SK-N-SH treated with all-trans-retinoic acid at 6 μM for 48 hours (cell line): ENCODE data around the gene ALOX5.

Experiments used
- ATAC-seq: fragments of 200-7000 bp; cut with Tn5 transposase; 3 replicates; pipeline ENCODE4 v1.9.1; 2020; ENCODE audit warnings: mild to moderate bottlenecking, moderate library complexity
- ARNTL ChIP-seq: fragments of 450-650 bp; formaldehyde crosslinking; IDR thresholded peaks from 2 replicates; pipeline ENCODE4 v1.5.0; 2020; ENCODE audit warnings: low read depth, mild to moderate bottlenecking, moderate library complexity, borderline replicate concordance
- BACH2 ChIP-seq: fragments of 250-450 bp; sonication (Bioruptor Pico); IDR thresholded peaks from 2 replicates; pipeline ENCODE4 v1.9.0; 2021; ENCODE audit warnings: mild to moderate bottlenecking, borderline replicate concordance
- CSDC2 ChIP-seq: fragments of 250-450 bp; sonication (Bioruptor Pico); IDR thresholded peaks from 2 replicates; pipeline ENCODE4 v1.5.0; 2020; ENCODE audit warnings: mild to moderate bottlenecking, moderate library complexity
- ESRRG ChIP-seq: fragments of 250-450 bp; sonication (Bioruptor Pico); IDR thresholded peaks from 2 replicates; pipeline ENCODE4 v1.6.1; 2021; ENCODE audit warnings: mild to moderate bottlenecking
- GLIS3 ChIP-seq: fragments of 250-450 bp; sonication (Bioruptor Pico); IDR thresholded peaks from 2 replicates; pipeline ENCODE4 v1.5.0; 2020; ENCODE audit warnings: mild to moderate bottlenecking, moderate library complexity
- ISL1 ChIP-seq: fragments of 250-450 bp; sonication (Bioruptor Pico); IDR thresholded peaks from 2 replicates; pipeline ENCODE4 v2.1.2; 2022; ENCODE audit warnings: mild to moderate bottlenecking, moderate library complexity
- OSR1 ChIP-seq: fragments of 250-450 bp; sonication (Bioruptor Pico); IDR thresholded peaks from 2 replicates; pipeline ENCODE4 v1.8.0; 2022; ENCODE audit warnings: moderate library complexity, mild to moderate bottlenecking, inconsistent platforms
- POU6F1 ChIP-seq: fragments of 250-450 bp; sonication (Bioruptor Pico); IDR thresholded peaks from 2 replicates; pipeline ENCODE4 v1.8.0; 2021; ENCODE audit warnings: low read depth, mild to moderate bottlenecking, moderate library complexity, borderline replicate concordance
- PPARA ChIP-seq: fragments of 250-450 bp; sonication (Bioruptor Pico); IDR thresholded peaks from 2 replicates; pipeline ENCODE4 v1.5.0; 2020; ENCODE audit warnings: mild to moderate bottlenecking, borderline replicate concordance
- RARB ChIP-seq: fragments of 250-450 bp; sonication (Bioruptor Pico); IDR thresholded peaks from 2 replicates; pipeline ENCODE4 v1.8.0; 2021; ENCODE audit warnings: mild to moderate bottlenecking, moderate library complexity
- SNAI2 ChIP-seq: fragments of 250-450 bp; sonication (Bioruptor Pico); IDR thresholded peaks from 2 replicates; pipeline ENCODE4 v1.5.0; 2020; ENCODE audit warnings: mild to moderate bottlenecking, moderate library complexity
- TCF4 ChIP-seq: fragments of 250-450 bp; sonication (Bioruptor Pico); IDR thresholded peaks from 2 replicates; pipeline ENCODE4 v1.8.0; 2021; ENCODE audit warnings: mild to moderate bottlenecking, moderate library complexity, borderline replicate concordance
- TOX ChIP-seq: fragments of 250-450 bp; sonication (Bioruptor Pico); IDR thresholded peaks from 2 replicates; pipeline ENCODE4 v1.8.0; 2021; ENCODE audit warnings: mild to moderate bottlenecking, moderate library complexity, borderline replicate concordance
- TSHZ2 ChIP-seq: fragments of 250-450 bp; sonication (Bioruptor Pico); IDR thresholded peaks from 2 replicates; pipeline ENCODE4 v1.5.0; 2020; ENCODE audit warnings: mild to moderate bottlenecking, moderate library complexity
- ZC3H10 ChIP-seq: fragments of 250-450 bp; sonication (Bioruptor Pico); IDR thresholded peaks from 2 replicates; pipeline ENCODE4 v1.5.1; 2021; ENCODE audit warnings: mild to moderate bottlenecking, moderate library complexity
- ZFP3 ChIP-seq: fragments of 250-450 bp; sonication (Bioruptor Pico); IDR thresholded peaks from 2 replicates; pipeline ENCODE4 v1.5.0; 2020; ENCODE audit warnings: mild to moderate bottlenecking, moderate library complexity
- ZFP30 ChIP-seq: fragments of 450-650 bp; formaldehyde crosslinking; IDR thresholded peaks from 2 replicates; pipeline ENCODE4 v1.5.0; 2022; ENCODE audit warnings: mild to moderate bottlenecking, moderate library complexity
- ZNF565 ChIP-seq: fragments of 450-650 bp; formaldehyde crosslinking; conservative IDR thresholded peaks from 2 replicates; pipeline ENCODE4 v1.5.0; 2020; ENCODE audit warnings: low read depth, mild to moderate bottlenecking, moderate library complexity
- ZNF70 ChIP-seq: fragments of 450-650 bp; formaldehyde crosslinking; IDR thresholded peaks from 2 replicates; pipeline ENCODE4 v1.5.0; 2020; ENCODE audit warnings: mild to moderate bottlenecking, moderate library complexity
- ZNF8 ChIP-seq: fragments of 450-650 bp; formaldehyde crosslinking; IDR thresholded peaks from 2 replicates; pipeline ENCODE4 v1.5.0; 2020; ENCODE audit warnings: mild to moderate bottlenecking, moderate library complexity
- TF ChIP-seq, protein P1 (sequence below): fragments of 250-450 bp; sonication (Bioruptor Pico); IDR thresholded peaks from 2 replicates; pipeline ENCODE4 v1.8.0; 2020; ENCODE audit warnings: mild to moderate bottlenecking, moderate library complexity, borderline replicate concordance
- TF ChIP-seq, protein P2 (sequence below): fragments of 250-450 bp; sonication (Bioruptor Pico); IDR thresholded peaks from 2 replicates; pipeline ENCODE4 v1.5.1; 2021; ENCODE audit warnings: mild to moderate bottlenecking, moderate library complexity

Gene ALOX5

GRCh38 chr10:45452743-45453452, 78.9 kb downstream of the ALOX5 start:
- no peak for TF ChIP-seq ZNF70 (CRISPR knock-in tag)
- no peak for TF ChIP-seq ESRRG (CRISPR knock-in tag)
- TF ChIP-seq SNAI2 (CRISPR knock-in tag): no peak
- TF ChIP-seq PPARA (CRISPR knock-in tag): no peak
- TF ChIP-seq TSHZ2 (CRISPR knock-in tag): no peak
- TF ChIP-seq TCF4: no peak
- TF ChIP-seq ARNTL: no peak
- TF ChIP-seq POU6F1 (CRISPR knock-in tag): no peak
- no peak for TF ChIP-seq ZNF565
- no peak for TF ChIP-seq ZFP30 (CRISPR knock-in tag)
- TF ChIP-seq ISL1: no peak
- no peak for TF ChIP-seq OSR1 (CRISPR knock-in tag)
- TF ChIP-seq RARB: no peak
- TF ChIP-seq GLIS3 (CRISPR knock-in tag): no peak
- no peak for TF ChIP-seq TOX (CRISPR knock-in tag)
- TF ChIP-seq, protein P1, sequence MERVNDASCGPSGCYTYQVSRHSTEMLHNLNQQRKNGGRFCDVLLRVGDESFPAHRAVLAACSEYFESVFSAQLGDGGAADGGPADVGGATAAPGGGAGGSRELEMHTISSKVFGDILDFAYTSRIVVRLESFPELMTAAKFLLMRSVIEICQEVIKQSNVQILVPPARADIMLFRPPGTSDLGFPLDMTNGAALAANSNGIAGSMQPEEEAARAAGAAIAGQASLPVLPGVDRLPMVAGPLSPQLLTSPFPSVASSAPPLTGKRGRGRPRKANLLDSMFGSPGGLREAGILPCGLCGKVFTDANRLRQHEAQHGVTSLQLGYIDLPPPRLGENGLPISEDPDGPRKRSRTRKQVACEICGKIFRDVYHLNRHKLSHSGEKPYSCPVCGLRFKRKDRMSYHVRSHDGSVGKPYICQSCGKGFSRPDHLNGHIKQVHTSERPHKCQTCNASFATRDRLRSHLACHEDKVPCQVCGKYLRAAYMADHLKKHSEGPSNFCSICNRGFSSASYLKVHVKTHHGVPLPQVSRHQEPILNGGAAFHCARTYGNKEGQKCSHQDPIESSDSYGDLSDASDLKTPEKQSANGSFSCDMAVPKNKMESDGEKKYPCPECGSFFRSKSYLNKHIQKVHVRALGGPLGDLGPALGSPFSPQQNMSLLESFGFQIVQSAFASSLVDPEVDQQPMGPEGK: no peak
- no peak for TF ChIP-seq ZFP3 (CRISPR knock-in tag)
- no peak for TF ChIP-seq ZC3H10 (CRISPR knock-in tag)
- no peak for TF ChIP-seq ZNF8 (CRISPR knock-in tag)
- no peak for TF ChIP-seq BACH2 (CRISPR knock-in tag)
- no peak for ATAC-seq

DNA sequence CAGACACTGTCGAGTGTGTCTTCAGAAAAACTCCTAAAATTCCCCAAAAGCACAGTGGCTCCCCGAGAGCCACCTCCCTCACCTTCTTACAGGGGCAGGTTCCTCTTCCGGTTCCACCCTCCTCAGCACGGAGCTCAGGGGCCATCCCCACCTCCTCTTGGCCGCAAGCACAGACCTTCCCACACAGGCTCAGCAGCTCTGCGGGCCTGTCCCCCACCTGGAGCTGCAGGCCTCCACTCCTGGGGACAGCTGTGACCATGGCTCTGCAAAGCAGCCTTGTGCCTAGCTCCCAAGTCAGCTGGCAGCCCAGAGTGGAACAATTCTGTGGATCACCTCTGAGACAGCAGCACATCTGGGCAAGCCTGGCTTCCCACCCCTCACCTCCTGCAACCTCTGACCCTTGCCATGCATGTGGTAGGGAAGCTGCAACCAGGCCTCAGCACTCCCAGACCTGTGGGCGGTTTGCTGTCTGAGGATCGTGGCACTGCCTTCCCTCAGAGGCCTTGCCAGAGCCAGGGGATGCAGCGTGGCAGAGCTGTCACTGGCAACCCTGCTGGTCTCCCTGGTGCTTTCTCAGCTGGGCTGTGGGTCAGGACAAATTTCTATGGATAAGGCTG, 79.7 kb downstream of the ALOX5 start:
- ATAC-seq: no peak
- TF ChIP-seq ZNF70 (CRISPR knock-in tag) (no peak), TSHZ2 (CRISPR knock-in tag) (no peak), ZNF565 (no peak), RARB (no peak), ARNTL (no peak), CSDC2 (CRISPR knock-in tag) (no peak), SNAI2 (CRISPR knock-in tag) (no peak), OSR1 (CRISPR knock-in tag) (no peak), POU6F1 (CRISPR knock-in tag) (no peak), ZFP30 (CRISPR knock-in tag) (no peak), TOX (CRISPR knock-in tag) (no peak)
- TF ChIP-seq, protein P2, sequence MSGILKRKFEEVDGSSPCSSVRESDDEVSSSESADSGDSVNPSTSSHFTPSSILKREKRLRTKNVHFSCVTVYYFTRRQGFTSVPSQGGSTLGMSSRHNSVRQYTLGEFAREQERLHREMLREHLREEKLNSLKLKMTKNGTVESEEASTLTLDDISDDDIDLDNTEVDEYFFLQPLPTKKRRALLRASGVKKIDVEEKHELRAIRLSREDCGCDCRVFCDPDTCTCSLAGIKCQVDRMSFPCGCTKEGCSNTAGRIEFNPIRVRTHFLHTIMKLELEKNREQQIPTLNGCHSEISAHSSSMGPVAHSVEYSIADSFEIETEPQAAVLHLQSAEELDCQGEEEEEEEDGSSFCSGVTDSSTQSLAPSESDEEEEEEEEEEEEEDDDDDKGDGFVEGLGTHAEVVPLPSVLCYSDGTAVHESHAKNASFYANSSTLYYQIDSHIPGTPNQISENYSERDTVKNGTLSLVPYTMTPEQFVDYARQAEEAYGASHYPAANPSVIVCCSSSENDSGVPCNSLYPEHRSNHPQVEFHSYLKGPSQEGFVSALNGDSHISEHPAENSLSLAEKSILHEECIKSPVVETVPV (CRISPR knock-in tag): no peak
- TF ChIP-seq, protein P1: no peak
